Cardiac muscle cell (in vitro differentiated cells and primary cell): ENCODE results near the gene RHBDD3. TPM values are rescaled to one million over a fixed set of nuclear protein-coding genes. Genes with fewer than 3 reads are reported as not detected.

Source experiments
- DNase-seq, 2 donors: peaks; one replicate each; pipeline versions ENCODE4 v3.0.0 to v3.0.0-alpha.2; 2010 to 2017; ENCODE audit warnings: low read depth in 1 of 2, low spot score in 1 of 2
- H3K27ac ChIP-seq: fragments of 200-600 bp; sonication (generic); 2 replicates; pipeline ENCODE4 v1.5.1; 2016
- H3K27me3 ChIP-seq: fragments of 200-600 bp; sonication (generic); 2 replicates; pipeline ENCODE4 v1.6.0; 2016; ENCODE audit warnings: control low read depth
- H3K36me3 ChIP-seq: fragments of 200-600 bp; sonication (generic); 2 replicates; pipeline ENCODE4 v1.5.1; 2016; ENCODE audit warnings: control low read depth
- H3K4me1 ChIP-seq: fragments of 200-600 bp; sonication (generic); 2 replicates; pipeline ENCODE4 v1.8.1; 2017; ENCODE audit warnings: low read depth, mild to moderate bottlenecking, mixed run types
- H3K4me3 ChIP-seq: fragments of 200-600 bp; sonication (generic); 2 replicates; pipeline ENCODE4 v1.5.1; 2016; ENCODE audit warnings: mild to moderate bottlenecking
- H3K9me3 ChIP-seq: fragments of 200-600 bp; sonication (generic); 2 replicates; pipeline ENCODE4 v1.5.1; 2017; ENCODE audit warnings: low read depth, mild to moderate bottlenecking, control low read depth
- polyA plus RNA-seq: library from polyadenylated mRNA; unstranded; fragments of >200 nt; fragmentation: Nextera tagmentation; extraction: Ambion mirVana; gene quantifications from 2 replicates; pipeline ENCODE4 v1.2.1, GENCODE V29; 2016
- total RNA-seq: library from RNA; depleted of rRNA; stranded (reverse); fragments of >200 nt; gene quantifications from 2 replicates; pipeline ENCODE4 v1.2.3, GENCODE V29; 2016
- TF ChIP-seq, protein P1 (sequence below): IDR thresholded peaks from 2 replicates; pipeline ENCODE4 v1.5.1; 2012; ENCODE audit warnings: low read depth, mild to moderate bottlenecking, low read length

The RHBDD3 gene
- total and polyA plus RNA-seq, 2 experiments from 2014 or later, result 80.4 to 88.6 TPM

GRCh38 chr22:29265305-29265704, 2.5 kb downstream of the RHBDD3 start:
- DNase-seq, result no peak
- Histone ChIP-seq H3K27me3 (no peaks in the 10 kb centered on the region), H3K4me1 (peaks cover 13% of the 10 kb centered on the region), H3K27ac (no peak overlapping the region), H3K36me3 (peaks cover 8% of the 10 kb centered on the region), H3K9me3 (no peaks in the 10 kb centered on the region), H3K4me3 (no peak overlapping the region)
- TF ChIP-seq, protein P1, sequence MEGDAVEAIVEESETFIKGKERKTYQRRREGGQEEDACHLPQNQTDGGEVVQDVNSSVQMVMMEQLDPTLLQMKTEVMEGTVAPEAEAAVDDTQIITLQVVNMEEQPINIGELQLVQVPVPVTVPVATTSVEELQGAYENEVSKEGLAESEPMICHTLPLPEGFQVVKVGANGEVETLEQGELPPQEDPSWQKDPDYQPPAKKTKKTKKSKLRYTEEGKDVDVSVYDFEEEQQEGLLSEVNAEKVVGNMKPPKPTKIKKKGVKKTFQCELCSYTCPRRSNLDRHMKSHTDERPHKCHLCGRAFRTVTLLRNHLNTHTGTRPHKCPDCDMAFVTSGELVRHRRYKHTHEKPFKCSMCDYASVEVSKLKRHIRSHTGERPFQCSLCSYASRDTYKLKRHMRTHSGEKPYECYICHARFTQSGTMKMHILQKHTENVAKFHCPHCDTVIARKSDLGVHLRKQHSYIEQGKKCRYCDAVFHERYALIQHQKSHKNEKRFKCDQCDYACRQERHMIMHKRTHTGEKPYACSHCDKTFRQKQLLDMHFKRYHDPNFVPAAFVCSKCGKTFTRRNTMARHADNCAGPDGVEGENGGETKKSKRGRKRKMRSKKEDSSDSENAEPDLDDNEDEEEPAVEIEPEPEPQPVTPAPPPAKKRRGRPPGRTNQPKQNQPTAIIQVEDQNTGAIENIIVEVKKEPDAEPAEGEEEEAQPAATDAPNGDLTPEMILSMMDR, result no peak

GRCh38 chr22:29263791-29264276, 3.9 kb downstream of the RHBDD3 start:
- Histone ChIP-seq H3K4me1 (peaks cover 5% of the 10 kb centered on the region), H3K36me3 (peaks cover 8% of the 10 kb centered on the region), H3K27ac (no peak overlapping the region), H3K27me3 (no peaks in the 10 kb centered on the region), H3K4me3 (no peak overlapping the region), H3K9me3 (no peaks in the 10 kb centered on the region)
- no peak for DNase-seq
- TF ChIP-seq, protein P1, result no peak

DNA sequence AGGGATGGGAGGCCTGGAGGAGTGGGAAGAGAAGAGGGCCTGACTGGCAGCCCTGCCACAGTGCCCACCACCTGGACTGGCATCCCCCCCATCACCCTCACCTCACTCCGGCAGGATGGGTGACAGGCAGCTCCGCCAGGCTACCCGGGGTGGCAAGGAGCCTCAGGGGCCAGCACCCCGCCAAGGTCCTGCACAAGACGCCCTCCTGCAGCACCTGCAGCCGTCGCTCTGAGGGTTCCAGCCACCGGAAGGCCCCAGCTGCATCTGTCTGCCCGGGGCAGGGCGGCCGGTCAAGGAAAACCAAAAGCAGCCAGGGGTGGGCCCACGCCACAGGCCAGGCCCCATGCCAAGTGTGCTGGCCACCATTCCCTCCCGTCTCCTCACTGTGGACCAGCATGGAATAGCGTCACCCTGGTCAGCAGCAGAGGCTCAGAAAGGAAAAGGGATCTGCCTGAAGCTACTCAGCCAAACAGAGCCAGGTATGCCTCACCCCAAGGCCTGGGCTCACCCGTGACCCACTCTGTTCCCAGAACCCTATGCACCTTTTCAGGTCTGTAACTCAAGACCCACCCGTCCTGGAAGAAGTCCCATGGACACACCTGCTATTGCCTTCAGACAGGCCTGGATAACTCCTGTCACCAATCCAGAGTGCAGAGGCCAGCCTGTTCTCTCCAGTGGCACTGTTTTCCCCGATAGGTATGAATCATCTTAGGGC, 7.0 kb downstream of the RHBDD3 start:
- no peak overlapping the region for H3K4me3 ChIP-seq
- no peaks in the 10 kb centered on the region for H3K9me3 ChIP-seq
- no peaks in the 10 kb centered on the region for H3K4me1 ChIP-seq
- H3K27ac ChIP-seq, result no peak overlapping the region
- H3K36me3 ChIP-seq, result peaks cover 8% of the 10 kb centered on the region
- DNase-seq, result no peak
- no peaks in the 10 kb centered on the region for H3K27me3 ChIP-seq
- TF ChIP-seq, protein P1, result no peak

DNA sequence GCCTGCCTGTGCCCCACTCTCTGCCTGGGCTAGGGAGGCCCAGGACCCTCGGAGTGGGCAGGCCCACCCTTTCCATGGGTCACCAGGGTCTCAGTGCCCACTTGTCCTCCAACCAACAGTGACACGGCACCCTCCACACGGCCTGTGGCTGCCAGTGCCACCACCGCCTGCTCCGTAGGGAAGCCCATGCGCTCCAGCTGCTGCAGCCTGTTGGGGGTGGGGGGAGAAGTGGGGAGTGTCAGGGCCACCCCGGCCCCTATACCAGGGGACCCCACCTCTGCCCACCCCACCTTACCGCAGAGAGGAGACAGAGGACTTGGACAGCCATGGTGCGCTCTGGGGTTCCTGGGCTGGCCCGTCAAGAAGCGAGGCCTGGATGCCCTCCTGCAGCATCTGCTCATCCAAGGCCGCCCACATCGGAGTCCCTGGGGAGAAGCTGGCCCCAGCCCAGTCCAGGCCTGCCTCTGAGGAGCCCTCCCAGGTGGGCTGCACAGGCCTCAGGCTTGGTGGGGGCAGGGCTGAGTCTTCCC, 7.7 kb downstream of the RHBDD3 start:
- no peaks in the 10 kb centered on the region for H3K4me1 ChIP-seq
- peaks cover 5% of the 10 kb centered on the region for H3K36me3 ChIP-seq
- no peak for DNase-seq
- H3K4me3 ChIP-seq, result no peak overlapping the region
- H3K27ac ChIP-seq, result no peak overlapping the region
- TF ChIP-seq, protein P1, result no peak
- no peaks in the 10 kb centered on the region for H3K9me3 ChIP-seq
- H3K27me3 ChIP-seq, result no peaks in the 10 kb centered on the region

DNA sequence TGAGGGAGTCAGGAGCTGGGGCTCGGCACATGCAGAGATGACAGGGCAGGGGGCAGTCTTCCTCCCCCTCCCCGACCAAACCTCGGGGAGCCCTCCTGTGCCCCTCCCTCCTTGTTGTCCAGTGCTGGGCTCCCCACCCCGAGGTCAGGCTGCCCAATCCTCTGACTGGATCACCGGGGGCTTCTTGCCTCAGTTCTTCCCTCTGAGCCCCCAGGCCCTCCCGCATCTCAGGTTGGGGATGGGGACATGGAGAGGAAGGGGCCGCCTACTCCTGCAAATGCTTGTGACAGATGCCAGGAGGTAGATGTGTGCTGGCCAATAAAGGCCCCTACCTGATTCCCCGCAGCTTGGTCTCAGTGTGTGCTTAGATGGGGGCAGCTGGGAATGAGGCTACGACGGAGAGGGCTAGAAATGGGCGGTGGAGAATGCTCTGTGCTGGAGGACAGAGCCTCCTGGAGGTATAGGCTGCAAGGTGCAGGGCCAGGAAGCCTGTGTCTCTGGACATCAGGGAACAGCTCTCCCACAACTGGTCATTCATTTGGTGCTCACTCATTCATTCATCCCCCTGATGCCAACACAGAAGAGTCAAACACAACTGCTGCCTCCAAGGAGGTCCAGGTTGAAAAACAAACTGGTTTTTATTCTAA, 8.4 kb downstream of the RHBDD3 start:
- H3K4me3 ChIP-seq, result no peak overlapping the region
- no peaks in the 10 kb centered on the region for H3K9me3 ChIP-seq
- peaks cover 1% of the 10 kb centered on the region for H3K36me3 ChIP-seq
- H3K27ac ChIP-seq, result no peak overlapping the region
- peak in 1 of 2 donors; percentile 7 for DNase-seq
- H3K4me1 ChIP-seq, result no peaks in the 10 kb centered on the region
- H3K27me3 ChIP-seq, result no peaks in the 10 kb centered on the region
- TF ChIP-seq, protein P1, result no peak
